Progenitor cell of endocrine pancreas (in vitro differentiated cells): ENCODE results near the gene SSTR3. TPM values are rescaled to one million over a fixed set of nuclear protein-coding genes. Genes with fewer than 3 reads are reported as not detected.
A peak's percentile ranks its signal among the peaks of the same experiment; 100 is the strongest.
"Not testable (repeated sequence)": the region's sequence is repeated elsewhere in the genome, so short reads cannot be mapped to it uniquely, and the experiment has no call there.

ENCODE experiments used
- DNase-seq: peaks from one replicate; pipeline ENCODE4 v3.0.0; 2021; ENCODE audit warnings: low spot score; ENCODE audit not compliant: unreplicated experiment
- H3K27ac Mint-ChIP-seq: 2 replicates; pipeline ENCODE4 v1.8.0; 2021; ENCODE audit warnings: mild to moderate bottlenecking, moderate library complexity, mixed read lengths
- H3K27me3 Mint-ChIP-seq: 2 replicates; pipeline ENCODE4 v1.8.0; 2021; ENCODE audit warnings: mixed read lengths
- H3K36me3 Mint-ChIP-seq: 2 replicates; pipeline ENCODE4 v1.8.0; 2022; ENCODE audit warnings: mixed read lengths; ENCODE audit not compliant: insufficient read depth
- H3K4me1 Mint-ChIP-seq: 2 replicates; pipeline ENCODE4 v1.8.0; 2021; ENCODE audit warnings: low read depth, mixed read lengths
- H3K4me3 Mint-ChIP-seq: 2 replicates; pipeline ENCODE4 v1.8.0; 2021; ENCODE audit warnings: low read depth, mild to moderate bottlenecking, moderate library complexity, mixed read lengths
- H3K9me3 Mint-ChIP-seq: 2 replicates; pipeline ENCODE4 v1.8.0; 2021; ENCODE audit warnings: low read depth, mixed read lengths
- CTCF ChIP-seq: fragments of 200-600 bp; sonication (generic); IDR thresholded peaks from one replicate; pipeline ENCODE4 v1.5.0; 2021; ENCODE audit warnings: antibody characterized with exemption, mild to moderate bottlenecking; ENCODE audit not compliant: unreplicated experiment
- total RNA-seq: library from RNA; stranded (reverse); gene quantifications from 2 replicates; pipeline ENCODE4 v1.2.1, GENCODE V29; 2021

Gene SSTR3
- total RNA-seq, 1 donor from 2014 or later: 1.9 TPM

- no peak for DNase-seq
- H3K4me3 Mint-ChIP-seq: no peak overlapping the region
- no peak for TF ChIP-seq CTCF
- peak overlapping the region; percentile 16 for H3K27ac Mint-ChIP-seq
- H3K9me3 Mint-ChIP-seq: no peaks in the 10 kb centered on the region
- peaks cover 2% of the 10 kb centered on the region for H3K4me1 Mint-ChIP-seq
- no peaks in the 10 kb centered on the region for H3K27me3 Mint-ChIP-seq
- no peaks in the 10 kb centered on the region for H3K36me3 Mint-ChIP-seq
These were observed 8.8 kb downstream of the SSTR3 start for GRCh38 chr22:37203354-37204044.

GRCh38 chr22:37202716-37203115, 9.6 kb downstream of the SSTR3 start:
- TF ChIP-seq CTCF: no peak
- Mint-ChIP-seq H3K27me3 (no peaks in the 10 kb centered on the region), H3K4me3 (no peak overlapping the region), H3K27ac (no peak overlapping the region), H3K4me1 (peaks cover 6% of the 10 kb centered on the region), H3K36me3 (no peaks in the 10 kb centered on the region), H3K9me3 (no peaks in the 10 kb centered on the region)
- DNase-seq: no peak

GRCh38 chr22:37202001-37202555, 10.2 kb downstream of the SSTR3 start:
- no peaks in the 10 kb centered on the region for H3K27me3 Mint-ChIP-seq
- H3K36me3 Mint-ChIP-seq: no peaks in the 10 kb centered on the region
- H3K4me3 Mint-ChIP-seq: no peak overlapping the region
- peaks cover 6% of the 10 kb centered on the region for H3K4me1 Mint-ChIP-seq
- DNase-seq: no peak
- no peaks in the 10 kb centered on the region for H3K9me3 Mint-ChIP-seq
- H3K27ac Mint-ChIP-seq: peak overlapping the region; percentile 81
- no peak for TF ChIP-seq CTCF

GRCh38 chr22:37201443-37201820, 10.8 kb downstream of the SSTR3 start:
- not testable (repeated sequence) for H3K4me1 Mint-ChIP-seq, H3K27me3 Mint-ChIP-seq, H3K4me3 Mint-ChIP-seq, H3K36me3 Mint-ChIP-seq, H3K27ac Mint-ChIP-seq, DNase-seq, H3K9me3 Mint-ChIP-seq

- DNase-seq: no peak
- Mint-ChIP-seq H3K9me3 (peaks cover under 1% of the 10 kb centered on the region), H3K36me3 (no peaks in the 10 kb centered on the region), H3K4me3 (peak overlapping the region; percentile 81), H3K27me3 (no peaks in the 10 kb centered on the region), H3K4me1 (peaks cover 8% of the 10 kb centered on the region), H3K27ac (peak overlapping the region; percentile 83)
- TF ChIP-seq CTCF: peak; percentile 8
These were observed 12.5 kb downstream of the SSTR3 start for GRCh38 chr22:37199760-37200108.
